ENCODE measurements around the gene EXOSC9.
"Not testable (repeated sequence)": the region's sequence is repeated elsewhere in the genome, so short reads cannot be mapped to it uniquely, and the experiment has no call there.

The EXOSC9 gene

GRCh38 chr4:121800961-121801714 lies at the start of gene EXOSC9:
EXOSC9 (plus strand) TSS chr4:121801323; CDS start chr4:121801425, 102 bp downstream.
- peak; percentile 83 for DNase-seq

- not testable (repeated sequence) for DNase-seq
Measured at GRCh38 chr4:121752142-121752541, 49.0 kb upstream of the EXOSC9 start.

- DNase-seq = no peak
Measured at GRCh38 chr4:121758925-121759568, 42.1 kb upstream of the EXOSC9 start.

GRCh38 chr4:121760205-121760604 lies 40.9 kb upstream of the EXOSC9 start:
- no peak for DNase-seq

GRCh38 chr4:121764303-121764701 lies 36.8 kb upstream of the EXOSC9 start:
- no peak for DNase-seq

- DNase-seq = no peak
Measured at GRCh38 chr4:121764702-121765367, 36.3 kb upstream of the EXOSC9 start, which contains the start of gene SMIM43. SMIM43 (minus strand) TSS chr4:121765164; CDS start chr4:121765105, 59 bp downstream.

GRCh38 chr4:121765368-121765705 lies 35.8 kb upstream of the EXOSC9 start:
- DNase-seq = no peak

- no peak for DNase-seq
Measured at GRCh38 chr4:121765971-121766538, 35.1 kb upstream of the EXOSC9 start.

GRCh38 chr4:121767166-121767565 lies 34.0 kb upstream of the EXOSC9 start:
- no peak for DNase-seq

GRCh38 chr4:121769341-121769740 lies 31.8 kb upstream of the EXOSC9 start:
- no peak for DNase-seq

GRCh38 chr4:121771869-121772268 lies 29.3 kb upstream of the EXOSC9 start:
- no peak for DNase-seq

- DNase-seq = no peak
Measured at GRCh38 chr4:121773883-121774282, 27.2 kb upstream of the EXOSC9 start.

- DNase-seq = no peak
Measured at GRCh38 chr4:121776610-121777401, 24.3 kb upstream of the EXOSC9 start.

- peak; percentile 24 for DNase-seq
Measured at GRCh38 chr4:121777625-121778024, 23.5 kb upstream of the EXOSC9 start.

- no peak for DNase-seq
Measured at GRCh38 chr4:121778991-121779628, 22.0 kb upstream of the EXOSC9 start.

GRCh38 chr4:121783210-121783609 lies 17.9 kb upstream of the EXOSC9 start:
- DNase-seq = no peak

GRCh38 chr4:121784401-121784800 lies 16.7 kb upstream of the EXOSC9 start:
- DNase-seq = no peak

- peak; percentile 26 for DNase-seq
Measured at GRCh38 chr4:121784975-121785374, 16.1 kb upstream of the EXOSC9 start.

GRCh38 chr4:121785479-121785878 lies 15.6 kb upstream of the EXOSC9 start:
- peak; percentile 67 for DNase-seq

- DNase-seq = no peak
Measured at GRCh38 chr4:121786221-121786620, 14.9 kb upstream of the EXOSC9 start.

GRCh38 chr4:121788896-121789295 lies 12.2 kb upstream of the EXOSC9 start:
- no peak for DNase-seq

- no peak for DNase-seq
Measured at GRCh38 chr4:121789455-121789854, 11.7 kb upstream of the EXOSC9 start.

Data from NCI-H446 treated with DMSO at 0.1 percent for 48 hours (cell line).